Common myeloid progenitor, CD34-positive (primary cell): Measurements from ENCODE around the gene TMEM229B.

Source experiments
- CTCF ChIA-PET: fragments of 350-600 bp; sonication (Branson Sonifier 250); formaldehyde crosslinking; loops from one replicate; lab custom pipeline; 2021; ENCODE audit warnings: antibody characterized with exemption; lab: Charles Lee
- POLR2A ChIA-PET: fragments of 350-600 bp; sonication (Branson Sonifier 250); formaldehyde crosslinking; loops from one replicate; lab custom pipeline; 2021; ENCODE audit warnings: antibody characterized with exemption; lab: Charles Lee
- DNase-seq, 3 donors: peaks; one replicate each; pipeline versions ENCODE4 v3.0.0 to v3.0.0-alpha.2; 2013
- H3K27ac ChIP-seq, 2 experiments: 1 replicate in 1 of 2; 2 replicates in 1 of 2; pipeline ENCODE4 v1.7.0; 2013; ENCODE audit warnings: inconsistent platforms in 2 of 2, low read length in 2 of 2, mild to moderate bottlenecking in 2 of 2, low read depth in 1 of 2, moderate library complexity in 1 of 2; ENCODE audit not compliant: severe bottlenecking in 2 of 2, insufficient read depth in 1 of 2, poor library complexity in 1 of 2
- H3K27me3 ChIP-seq, 5 experiments: replicated peaks in 2 of 5; 1 replicate in 3 of 5; 2 replicates in 2 of 5; pipeline versions ENCODE4 v1.6.1 to v1.7.0; 2013; ENCODE audit warnings: low read length in 4 of 5, mild to moderate bottlenecking in 2 of 5, moderate library complexity in 2 of 5, inconsistent platforms in 1 of 5; ENCODE audit not compliant: insufficient read depth in 5 of 5, control insufficient read depth in 4 of 5
- H3K36me3 ChIP-seq, 4 experiments: 1 replicate in 2 of 4; 2 replicates in 2 of 4; pipeline versions ENCODE4 v1.6.1 to v1.7.0; 2013; ENCODE audit warnings: low read length in 3 of 4, control low read depth in 1 of 4, mild to moderate bottlenecking in 1 of 4; ENCODE audit not compliant: control insufficient read depth in 4 of 4, insufficient read depth in 4 of 4
- H3K4me1 ChIP-seq, 4 experiments: 1 replicate in 3 of 4; 2 replicates in 1 of 4; pipeline versions ENCODE4 v1.6.1 to v1.7.1; 2013; ENCODE audit warnings: low read length in 3 of 4, mild to moderate bottlenecking in 3 of 4, control low read depth in 1 of 4, inconsistent platforms in 1 of 4, moderate library complexity in 1 of 4; ENCODE audit not compliant: control insufficient read depth in 4 of 4, insufficient read depth in 4 of 4; ENCODE audit errors: control extremely low read depth in 1 of 4
- H3K4me3 ChIP-seq, 7 experiments: 1 replicate in 4 of 7; 2 replicates in 3 of 7; pipeline versions ENCODE4 v1.5.1 to v1.7.0; 2013; ENCODE audit warnings: mild to moderate bottlenecking in 7 of 7, low read length in 6 of 7, moderate library complexity in 6 of 7, inconsistent platforms in 2 of 7, low read depth in 2 of 7, control low read depth in 1 of 7; ENCODE audit not compliant: insufficient read depth in 4 of 7, control insufficient read depth in 1 of 7; ENCODE audit errors: extremely low read depth in 1 of 7
- H3K9me3 ChIP-seq, 5 experiments: 1 replicate in 4 of 5; 2 replicates in 1 of 5; pipeline versions ENCODE4 v1.6.1 to v1.7.1; 2013; ENCODE audit warnings: low read length in 4 of 5, mild to moderate bottlenecking in 2 of 5, inconsistent platforms in 1 of 5, low read depth in 1 of 5, moderate library complexity in 1 of 5; ENCODE audit not compliant: control insufficient read depth in 4 of 5, insufficient read depth in 2 of 5; ENCODE audit errors: control extremely low read depth in 1 of 5
- WGBS: methylation state at CpG from one replicate; pipeline ENCODE4 v1.1.5; 2013; ENCODE audit not compliant: insufficient coverage; 5-methylcytosine and 5-hydroxymethylcytosine counted together

The TMEM229B gene

GRCh38 chr14:67423424-67423823 is 65.1 kb downstream of the TMEM229B start:
- ChIA-PET POLR2A (interaction anchor here (1.0 kb wide), 1 partner anchor 9 kb away, joined by 3 read pairs; no protein-coding TSS in a partner anchor), CTCF (interaction anchor here (1.1 to 11.4 kb wide), 9 partner anchors 9 to 280 kb away, joined by 3 to 238 read pairs (median 4); no protein-coding TSS in a partner anchor)
- H3K27me3 ChIP-seq = peaks cover 0 to 13% (median 4%) of the 10 kb centered on the region in 5 experiments
- peak; percentile 80 to 91 (median 91) for DNase-seq
- peak overlapping the region in 2 of 7 experiments; percentile 42 to 43 for H3K4me3 ChIP-seq
- 20% methylated on average over 1 of the region's 2 CpGs for WGBS
- H3K36me3 ChIP-seq = no peaks in the 10 kb centered on the region
- H3K9me3 ChIP-seq = no peaks in the 10 kb centered on the region
- H3K27ac ChIP-seq = no peak overlapping the region
- peaks cover 0 to 25% (median 21%) of the 10 kb centered on the region in 4 experiments for H3K4me1 ChIP-seq

- DNase-seq = no peak
- Histone ChIP-seq H3K4me3 (no peak overlapping the region), H3K27ac (no peak overlapping the region), H3K27me3 (peaks cover 0 to 9% (median 4%) of the 10 kb centered on the region in 5 experiments), H3K4me1 (peaks cover 0 to 23% (median 18%) of the 10 kb centered on the region in 4 experiments), H3K36me3 (no peaks in the 10 kb centered on the region), H3K9me3 (no peaks in the 10 kb centered on the region)
- CTCF ChIA-PET = interaction anchor here (0.7 to 1.3 kb wide), 4 partner anchors 21 to 183 kb away, joined by 3 read pairs; no protein-coding TSS in a partner anchor
- POLR2A ChIA-PET = no interaction called here
- WGBS = 98% methylated on average over 7 of the region's 11 CpGs
These were observed 66.9 kb downstream of the TMEM229B start for GRCh38 chr14:67421356-67422224.
